ENCODE results near the gene HGFAC.

HGFAC gene

GRCh38 chr4:3416270-3416669, 25.5 kb upstream of the HGFAC start:
- H3K4me3 ChIP-seq (ENCODE audit: low read length): no peak overlapping the region
- no peak for TF ChIP-seq CTCF (conservative IDR thresholded peaks at IDR 0.05; ENCODE audit: low read length)
- no peak for DNase-seq (ENCODE audit: low read depth)

- no peak for DNase-seq (ENCODE audit: low read depth)
- TF ChIP-seq CTCF (conservative IDR thresholded peaks at IDR 0.05; ENCODE audit: low read length): no peak
- no peak overlapping the region for H3K4me3 ChIP-seq (ENCODE audit: low read length)
Observed at GRCh38 chr4:3416821-3417221, 24.9 kb upstream of the HGFAC start.

- no peak for DNase-seq (ENCODE audit: low read depth)
- no peak overlapping the region for H3K4me3 ChIP-seq (ENCODE audit: low read length)
- TF ChIP-seq CTCF (conservative IDR thresholded peaks at IDR 0.05; ENCODE audit: low read length): no peak
Observed at GRCh38 chr4:3417448-3417847, 24.3 kb upstream of the HGFAC start.

DNA sequence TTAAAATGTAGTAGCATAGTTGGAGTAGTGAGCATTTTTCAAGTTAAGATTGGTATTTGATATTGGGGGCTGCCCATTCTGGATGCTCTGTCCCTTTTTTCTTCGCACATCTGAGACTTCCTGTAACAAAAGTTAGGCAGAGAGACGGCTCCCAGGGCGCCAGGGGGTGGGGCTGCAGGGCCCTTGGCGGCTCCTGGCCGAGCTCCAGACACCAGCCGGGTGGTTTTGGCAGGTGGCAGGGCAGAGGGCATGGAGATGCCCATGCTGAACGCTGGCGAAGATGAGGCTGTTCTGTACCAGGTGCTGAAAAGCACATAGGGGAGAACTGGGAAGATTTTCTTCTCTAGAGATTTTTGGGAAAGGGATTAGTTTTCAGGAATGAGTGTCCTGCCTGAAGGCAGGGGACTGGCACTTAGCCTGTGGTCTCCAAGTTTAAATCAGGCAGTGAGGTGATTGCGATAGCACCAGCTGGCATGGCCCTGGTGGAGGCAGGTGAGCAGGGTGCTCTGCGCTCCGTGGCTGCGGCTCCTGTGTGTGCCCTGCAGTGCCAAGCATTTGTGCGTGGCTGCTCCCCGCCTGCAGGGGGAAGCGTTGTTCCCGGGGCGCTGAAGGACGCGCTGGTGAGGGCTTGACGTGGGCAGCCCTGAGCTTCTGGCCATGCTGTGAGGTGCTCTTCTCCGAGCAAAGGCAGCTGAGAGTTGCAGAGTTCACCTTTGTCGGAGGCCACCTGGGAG, 23.6 kb upstream of the HGFAC start:
- 0 out of 2 replicates have a peak, but pooled peaks have one; percentile 12 for TF ChIP-seq CTCF (conservative IDR thresholded peaks at IDR 0.05; ENCODE audit: low read length)
- no peak for DNase-seq (ENCODE audit: low read depth)
- H3K4me3 ChIP-seq (ENCODE audit: low read length): no peak overlapping the region

GRCh38 chr4:3419836-3420605, 21.7 kb upstream of the HGFAC start:
- no peak for TF ChIP-seq CTCF (conservative IDR thresholded peaks at IDR 0.05; ENCODE audit: low read length)
- no peak for DNase-seq (ENCODE audit: low read depth)
- H3K4me3 ChIP-seq (ENCODE audit: low read length): no peak overlapping the region

DNA sequence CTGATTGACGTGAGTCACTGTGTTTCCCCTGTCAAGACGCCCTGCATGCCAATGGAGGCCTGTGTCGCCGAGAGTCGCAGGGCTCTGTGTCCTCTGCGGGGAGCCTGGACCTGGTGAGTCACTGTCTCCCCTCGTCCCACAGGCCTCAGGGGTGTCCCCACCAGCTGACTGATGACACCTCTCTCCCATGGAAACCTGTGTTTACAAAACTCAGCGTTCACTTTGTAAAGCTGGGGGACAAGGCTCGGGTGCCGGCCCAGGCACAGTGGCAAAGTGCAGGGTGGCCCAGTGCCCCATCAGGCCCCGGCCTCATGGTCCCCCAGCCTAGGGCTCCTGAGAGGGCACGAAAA, 21.2 kb upstream of the HGFAC start:
- DNase-seq (ENCODE audit: low read depth): no peak
- no peak overlapping the region for H3K4me3 ChIP-seq (ENCODE audit: low read length)
- TF ChIP-seq CTCF (conservative IDR thresholded peaks at IDR 0.05; ENCODE audit: low read length): no peak

GRCh38 chr4:3420956-3421355, 20.8 kb upstream of the HGFAC start:
- TF ChIP-seq CTCF (conservative IDR thresholded peaks at IDR 0.05; ENCODE audit: low read length): no peak
- H3K4me3 ChIP-seq (ENCODE audit: low read length): no peak overlapping the region
- DNase-seq (ENCODE audit: low read depth): no peak
